GM23338 (cell line): ENCODE measurements around the gene ALAD. TPM values are rescaled to one million over a fixed set of nuclear protein-coding genes. Genes with fewer than 3 reads are reported as not detected.

Source experiments
- ATAC-seq: fragments of 200-7000 bp; cut with Tn5 transposase; 3 replicates; pipeline ENCODE4 v1.9.1; 2020
- DNase-seq: peaks from one replicate; pipeline ENCODE4 v3.0.0-alpha.2; 2015; ENCODE audit warnings: low spot score
- H2AFZ ChIP-seq: fragments of 200-600 bp; sonication (generic); 2 replicates; pipeline ENCODE4 v1.8.0; 2016; ENCODE audit warnings: antibody characterized with exemption, mild to moderate bottlenecking, moderate library complexity
- H3F3A ChIP-seq: fragments of 200-600 bp; sonication (generic); replicated peaks from 2 replicates; pipeline ENCODE4 v1.8.0; 2017; ENCODE audit warnings: antibody characterized with exemption, mixed run types, low read depth
- H3K27ac ChIP-seq: fragments of 200-600 bp; sonication (generic); 2 replicates; pipeline ENCODE4 v1.6.1; 2016; ENCODE audit warnings: low read depth
- H3K27me3 ChIP-seq: fragments of 200-600 bp; sonication (generic); 2 replicates; pipeline ENCODE4 v1.8.0; 2016; ENCODE audit warnings: mild to moderate bottlenecking, mixed run types, moderate library complexity; ENCODE audit not compliant: insufficient read depth
- H3K36me3 ChIP-seq: fragments of 200-600 bp; sonication (generic); 2 replicates; pipeline ENCODE4 v1.8.0; 2016; ENCODE audit warnings: mild to moderate bottlenecking; ENCODE audit not compliant: insufficient read depth
- H3K4me1 ChIP-seq: fragments of 200-600 bp; sonication (generic); 2 replicates; pipeline ENCODE4 v1.8.0; 2016; ENCODE audit warnings: mild to moderate bottlenecking, moderate library complexity; ENCODE audit not compliant: insufficient read depth
- H3K4me2 ChIP-seq: fragments of 200-600 bp; sonication (generic); 2 replicates; pipeline ENCODE4 v1.7.1; 2017; ENCODE audit warnings: mixed run types
- H3K4me3 ChIP-seq: fragments of 200-600 bp; sonication (generic); 2 replicates; pipeline ENCODE4 v1.6.1; 2016; ENCODE audit warnings: mixed run types
- H3K79me2 ChIP-seq: fragments of 200-600 bp; sonication (generic); replicated peaks from 2 replicates; pipeline ENCODE4 v1.8.0; 2017; ENCODE audit warnings: mild to moderate bottlenecking; ENCODE audit not compliant: insufficient read depth
- H3K9me2 ChIP-seq: fragments of 200-600 bp; sonication (generic); 2 replicates; pipeline ENCODE4 v1.8.0; 2017; ENCODE audit not compliant: insufficient read depth
- H4K20me1 ChIP-seq: fragments of 200-600 bp; sonication (generic); replicated peaks from 2 replicates; pipeline ENCODE4 v1.8.0; 2017; ENCODE audit warnings: mild to moderate bottlenecking; ENCODE audit not compliant: insufficient read depth
- H3K27ac Mint-ChIP-seq: 2 replicates; pipeline ENCODE4 v1.8.0; 2020; ENCODE audit warnings: inconsistent platforms, mild to moderate bottlenecking, moderate library complexity, mixed read lengths
- H3K27me3 Mint-ChIP-seq: 3 replicates; pipeline ENCODE4 v1.8.0; 2022; ENCODE audit warnings: low read depth, mild to moderate bottlenecking, moderate library complexity, mixed read lengths, inconsistent platforms; ENCODE audit not compliant: insufficient read depth, poor library complexity
- H3K36me3 Mint-ChIP-seq: 3 replicates; pipeline ENCODE4 v1.8.0; 2021; ENCODE audit warnings: low read depth, mild to moderate bottlenecking, inconsistent platforms, moderate library complexity, mixed read lengths
- H3K4me1 Mint-ChIP-seq: 3 replicates; pipeline ENCODE4 v1.8.0; 2020; ENCODE audit warnings: mild to moderate bottlenecking, inconsistent platforms, mixed read lengths
- H3K4me3 Mint-ChIP-seq: 3 replicates; pipeline ENCODE4 v1.8.0; 2021; ENCODE audit warnings: moderate library complexity, mild to moderate bottlenecking, inconsistent platforms, mixed read lengths
- H3K9me3 Mint-ChIP-seq: 3 replicates; pipeline ENCODE4 v1.8.0; 2020; ENCODE audit warnings: moderate library complexity, mild to moderate bottlenecking, inconsistent platforms, mixed read lengths
- REST ChIP-seq: IDR thresholded peaks from one replicate; pipeline ENCODE4 v1.6.1; 2018; ENCODE audit warnings: antibody characterized with exemption; ENCODE audit not compliant: unreplicated experiment
- ZNF114 ChIP-seq: fragments of 250-450 bp; sonication (Bioruptor Pico); IDR thresholded peaks from 2 replicates; pipeline ENCODE4 v1.5.0; 2020; ENCODE audit warnings: mild to moderate bottlenecking, moderate library complexity
- ZNF462 ChIP-seq: fragments of 250-450 bp; sonication (Bioruptor Pico); IDR thresholded peaks from 2 replicates; pipeline ENCODE4 v1.5.0; 2020; ENCODE audit warnings: mild to moderate bottlenecking, moderate library complexity
- polyA plus RNA-seq: library from polyadenylated mRNA; unstranded; fragments of >200 nt; fragmentation: Nextera tagmentation; extraction: Ambion mirVana; gene quantifications from 2 replicates; pipeline ENCODE4 v1.2.1, GENCODE V29; 2016
- total RNA-seq: library from RNA; depleted of rRNA; stranded (reverse); fragments of >200 nt; shearing (Covaris generic); gene quantifications from 2 replicates; pipeline ENCODE4 v1.2.3, GENCODE V29; 2014

The ALAD gene
- total and polyA plus RNA-seq, 2 experiments from 2014 or later = 7.1 to 10.1 TPM

- Histone ChIP-seq H3K4me2 (no peak overlapping the region), H3K4me1 (no peaks in the 10 kb centered on the region; the same call in 1 of the 2 replicates), H3K9me2 (no peaks in the 10 kb centered on the region), H4K20me1 (no peaks in the 10 kb centered on the region), H3K79me2 (no peaks in the 10 kb centered on the region), H3K4me3 (no peak overlapping the region), H3F3A (no peaks in the 10 kb centered on the region), H3K27me3 (peaks cover 31% of the 10 kb centered on the region), H3K27ac (no peak overlapping the region), H2AFZ (no peak overlapping the region), H3K36me3 (no peaks in the 10 kb centered on the region)
- Mint-ChIP-seq H3K36me3 (no peaks in the 10 kb centered on the region), H3K27me3 (peaks cover 24% of the 10 kb centered on the region), H3K4me3 (no peak overlapping the region), H3K9me3 (no peaks in the 10 kb centered on the region), H3K27ac (no peak overlapping the region), H3K4me1 (peaks cover 5% of the 10 kb centered on the region; the same call in 1 of the 3 replicates)
- DNase-seq (no peak), ATAC-seq (no peak)
- TF ChIP-seq ZNF462 (CRISPR knock-in tag) (no peak), REST (no peak), ZNF114 (no peak)
Observed at GRCh38 chr9:113343732-113344231, 57.3 kb downstream of the ALAD start.
